H1 (cell line): ENCODE results near the gene POLR3A. TPM values are rescaled to one million over a fixed set of nuclear protein-coding genes. Genes with fewer than 3 reads are reported as not detected.

Experiments used
- CTCF ChIA-PET: fragments of 300-600 bp; sonication (Branson Sonifier 250); formaldehyde crosslinking; loops from one replicate; lab custom pipeline; 2021; ENCODE audit not compliant: partially characterized antibody; lab: Charles Lee
- POLR2A ChIA-PET: fragments of 300-600 bp; sonication (Branson Sonifier 250); formaldehyde crosslinking; loops from one replicate; lab custom pipeline; 2021; ENCODE audit warnings: inconsistent platforms; ENCODE audit not compliant: partially characterized antibody; lab: Charles Lee
- DNase-seq, 2 experiments: peaks; one replicate each; pipeline versions ENCODE4 v3.0.0 to v3.0.0-alpha.2; 2010 to 2022; ENCODE audit warnings: low spot score in 2 of 2, low read depth in 1 of 2, mixed read lengths in 1 of 2
- FAIRE-seq: peaks from 2 replicates; lab custom pipeline; 2011; peaks lifted over from hg19 to GRCh38; lab: Jason Lieb, UNC
- H2AFZ ChIP-seq: 2 replicates; pipeline ENCODE4 v1.8.1; 2012; ENCODE audit warnings: low read length, inconsistent platforms
- H2AK5ac ChIP-seq: 2 replicates; pipeline ENCODE4 v1.6.1; 2013; ENCODE audit warnings: low read depth, low read length
- H2BK120ac ChIP-seq: replicated peaks from 2 replicates; pipeline ENCODE3; 2013; ENCODE audit warnings: low read depth, low read length, inconsistent platforms
- H2BK12ac ChIP-seq: 2 replicates; pipeline ENCODE4 v1.6.1; 2013; ENCODE audit warnings: low read depth, low read length
- H2BK15ac ChIP-seq: 2 replicates; pipeline ENCODE4 v1.6.1; 2013; ENCODE audit warnings: low read length
- H2BK20ac ChIP-seq: 2 replicates; pipeline ENCODE4 v1.6.1; 2013; ENCODE audit warnings: low read length
- H2BK5ac ChIP-seq: 2 replicates; pipeline ENCODE4 v1.6.1; 2013; ENCODE audit warnings: low read depth, low read length
- H3K14ac ChIP-seq: 2 replicates; pipeline ENCODE4 v1.6.1; 2013; ENCODE audit warnings: inconsistent platforms; ENCODE audit not compliant: insufficient read length
- H3K18ac ChIP-seq: 2 replicates; pipeline ENCODE4 v1.6.1; 2013; ENCODE audit warnings: low read length; ENCODE audit errors: extremely low read depth
- H3K23ac ChIP-seq: 2 replicates; pipeline ENCODE4 v1.6.1; 2013; ENCODE audit warnings: inconsistent platforms; ENCODE audit not compliant: insufficient read length
- H3K23me2 ChIP-seq: 2 replicates; pipeline ENCODE4 v1.6.1; 2013; ENCODE audit warnings: low read depth, low read length
- H3K27ac ChIP-seq: 2 replicates; pipeline ENCODE4 v1.6.1; 2011; ENCODE audit warnings: low read depth, low read length, inconsistent platforms
- H3K27me3 ChIP-seq, 4 experiments: replicated peaks in 1 of 4; 1 replicate in 1 of 4; 2 replicates in 3 of 4; pipeline versions ENCODE4 v1.6.1 to v1.8.1; 2011 to 2013; ENCODE audit warnings: low read length in 3 of 4, mild to moderate bottlenecking in 3 of 4, inconsistent platforms in 2 of 4, mixed read lengths in 2 of 4, moderate library complexity in 1 of 4; ENCODE audit not compliant: control insufficient read depth in 3 of 4, insufficient read depth in 3 of 4; ENCODE audit errors: extremely low read depth in 1 of 4
- H3K36me3 ChIP-seq, 4 experiments: 2 replicates each; pipeline versions ENCODE4 v1.6.1 to v1.8.1; 2011 to 2013; ENCODE audit warnings: mild to moderate bottlenecking in 4 of 4, low read length in 3 of 4, moderate library complexity in 2 of 4, control low read depth in 1 of 4, inconsistent platforms in 1 of 4; ENCODE audit not compliant: insufficient read depth in 4 of 4, control insufficient read depth in 2 of 4
- H3K4ac ChIP-seq: replicated peaks from 2 replicates; pipeline ENCODE3; 2013; ENCODE audit warnings: low read length, low read depth, mixed read lengths, inconsistent platforms; ENCODE audit not compliant: insufficient read length
- H3K4me1 ChIP-seq, 4 experiments: replicated peaks in 1 of 4; 1 replicate in 1 of 4; 2 replicates in 3 of 4; pipeline versions ENCODE4 v1.6.1 to v1.8.1; 2011 to 2013; ENCODE audit warnings: low read length in 3 of 4, inconsistent platforms in 2 of 4, mixed read lengths in 1 of 4; ENCODE audit not compliant: insufficient read depth in 4 of 4, control insufficient read depth in 3 of 4
- H3K4me2 ChIP-seq, 2 experiments: 2 replicates each; pipeline versions ENCODE4 v1.6.1 to v1.8.1; 2011 to 2013; ENCODE audit warnings: low read depth in 2 of 2, low read length in 2 of 2, control low read depth in 1 of 2, inconsistent platforms in 1 of 2, mild to moderate bottlenecking in 1 of 2; ENCODE audit not compliant: insufficient read depth in 1 of 2
- H3K4me3 ChIP-seq, 4 experiments: fragments of 200-600, 300-600 bp in 1 of 4; sonication (generic), shearing (Covaris generic), sonication (Bioruptor Twin) in 1 of 4; 2 replicates each; pipeline versions ENCODE4 v1.5.1 to v1.8.1; 2011 to 2016; ENCODE audit warnings: low read length in 4 of 4, low read depth in 3 of 4, control low read depth in 2 of 4, inconsistent platforms in 2 of 4, mild to moderate bottlenecking in 2 of 4, mixed read lengths in 1 of 4, moderate library complexity in 1 of 4; ENCODE audit not compliant: insufficient read depth in 2 of 4; ENCODE audit errors: extremely low read depth in 1 of 4
- H3K56ac ChIP-seq: replicated peaks from 2 replicates; pipeline ENCODE3; 2013; ENCODE audit warnings: low read depth, mild to moderate bottlenecking, mixed read lengths, low read length, inconsistent platforms; ENCODE audit not compliant: insufficient read length
- H3K79me1 ChIP-seq: 2 replicates; pipeline ENCODE4 v1.6.1; 2013; ENCODE audit warnings: low read depth, low read length, control low read depth
- H3K79me2 ChIP-seq, 2 experiments: 2 replicates each; pipeline versions ENCODE4 v1.6.1 to v1.8.1; 2012 to 2013; ENCODE audit warnings: low read length in 2 of 2, mild to moderate bottlenecking in 2 of 2, inconsistent platforms in 1 of 2; ENCODE audit not compliant: insufficient read depth in 2 of 2, control insufficient read depth in 1 of 2
- H3K9ac ChIP-seq, 4 experiments: replicated peaks in 1 of 4; 1 replicate in 1 of 4; 2 replicates in 3 of 4; pipeline versions ENCODE4 v1.6.1 to v1.8.1; 2011 to 2013; ENCODE audit warnings: low read depth in 3 of 4, low read length in 3 of 4, control low read depth in 2 of 4, mild to moderate bottlenecking in 2 of 4, moderate library complexity in 2 of 4, inconsistent platforms in 1 of 4; ENCODE audit errors: extremely low read depth in 1 of 4
- H3K9me3 ChIP-seq, 2 experiments: 2 replicates each; pipeline versions ENCODE4 v1.6.1 to v1.8.1; 2012 to 2013; ENCODE audit warnings: mild to moderate bottlenecking in 2 of 2, moderate library complexity in 2 of 2, control low read depth in 1 of 2, inconsistent platforms in 1 of 2, low read depth in 1 of 2, low read length in 1 of 2, mixed read lengths in 1 of 2; ENCODE audit not compliant: insufficient read depth in 2 of 2
- H4K20me1 ChIP-seq, 2 experiments: replicated peaks in 1 of 2; 2 replicates each; pipeline versions ENCODE3 to v1.8.1; 2011 to 2013; ENCODE audit warnings: inconsistent platforms in 2 of 2, low read length in 2 of 2, mild to moderate bottlenecking in 1 of 2; ENCODE audit not compliant: insufficient read depth in 2 of 2, control insufficient read depth in 1 of 2
- H4K5ac ChIP-seq: 2 replicates; pipeline ENCODE4 v1.6.1; 2013; ENCODE audit warnings: low read length, low read depth, mixed read lengths, inconsistent platforms; ENCODE audit not compliant: insufficient read length
- H4K8ac ChIP-seq: 2 replicates; pipeline ENCODE4 v1.8.0; 2013; ENCODE audit warnings: mild to moderate bottlenecking, moderate library complexity, low read length, inconsistent platforms; ENCODE audit not compliant: insufficient read depth; ENCODE audit errors: extremely low read depth
- H4K91ac ChIP-seq: replicated peaks from 2 replicates; pipeline ENCODE3; 2013; ENCODE audit warnings: low read length, mixed read lengths, inconsistent platforms; ENCODE audit not compliant: insufficient read length
- KDM1A ChIP-seq: fragments of 200-600, 300-600 bp; sonication (generic); IDR thresholded peaks from 2 replicates; pipeline ENCODE4 v1.7.1; 2016; ENCODE audit warnings: mild to moderate bottlenecking, low read length, borderline replicate concordance
- SRF ChIP-seq: IDR thresholded peaks from 2 replicates; pipeline ENCODE4 v1.6.1; 2011; ENCODE audit warnings: mild to moderate bottlenecking, low read depth, low read length, moderate library complexity
- WGBS, 2 experiments: shearing (Covaris generic) in 1 of 2; methylation state at CpG; one replicate each; pipeline versions ENCODE4 v1.1.6 to v1.1.7; 2013 to 2015; ENCODE audit warnings: low lambda C conversion rate in 2 of 2, mixed read lengths in 2 of 2, inconsistent platforms in 1 of 2, low coverage in 1 of 2, missing lambda C conversion rate in 1 of 2; ENCODE audit not compliant: insufficient replicate concordance in 2 of 2, insufficient coverage in 1 of 2, insufficient read length in 1 of 2; ENCODE audit errors: extremely low coverage in 1 of 2, missing lambda C conversion rate in 1 of 2; 5-methylcytosine and 5-hydroxymethylcytosine counted together
- polyA plus RNA-seq, 7 experiments: library from polyadenylated mRNA; depleted of rRNA in 3 of 7; stranded (reverse) in 5 of 7; unstranded in 2 of 7; fragments of >200 nt in 5 of 7; fragments of 200-250 nt in 2 of 7; gene quantifications; 1 replicate in 5 of 7; 2 replicates in 1 of 7; 4 replicates in 1 of 7; pipeline versions ENCODE4 v1.2.1 to v1.2.3, GENCODE V29; 2011 to 2013; ENCODE audit warnings: missing spikeins in 2 of 7, mixed read lengths in 2 of 7
- total RNA-seq: library from RNA; stranded (reverse); fragmentation: NEBNext Ultra II Directional; extraction: Animal tissue kit (Norgen Biotek cat#: 25700); gene quantifications from 2 replicates; pipeline ENCODE4 v1.2.1, GENCODE V29; 2021

Gene POLR3A
- total and polyA plus RNA-seq, 2 of the 8 experiments (the other 6 are each of a cell fraction or from before 2014, with no cell fraction given) = 11.3 to 38.6 TPM

GRCh38 chr10:77925410-77925794, 103.9 kb downstream of the POLR3A start:
- peak overlapping the region; percentile 60 to 93 for H3K4me2 ChIP-seq
- ChIA-PET CTCF (interaction anchor here (1.2 to 4.8 kb wide), 11 partner anchors 9 to 78 kb away, joined by 3 to 22 read pairs (median 6); no protein-coding TSS in a partner anchor), POLR2A (interaction anchor here (0.9 to 4.4 kb wide), 12 partner anchors 10 to 115 kb away, joined by 3 to 26 read pairs (median 4); no protein-coding TSS in a partner anchor)
- DNase-seq (no peak), FAIRE-seq (no peak)
- peaks cover 8% of the 10 kb centered on the region for H3K23me2 ChIP-seq
- WGBS, 2 experiments = 68% methylated on average over 7 of the region's 7 CpGs; no CpG with 5 or more reads in 1 of the 2 experiments
- H4K5ac ChIP-seq = peak overlapping the region; percentile 26
- no peak for TF ChIP-seq SRF
- TF ChIP-seq KDM1A = peak; percentile 25; the same call in 1 of the 2 replicates
- no peak overlapping the region for H2BK120ac ChIP-seq
- no peak overlapping the region; a peak in 2 of 7 replicates for H3K9ac ChIP-seq
- no peak overlapping the region for H4K91ac ChIP-seq
- H3K79me1 ChIP-seq = peaks cover 15% of the 10 kb centered on the region
- H3K23ac ChIP-seq = no peak overlapping the region
- no peak overlapping the region for H3K18ac ChIP-seq
- H3K14ac ChIP-seq = no peak overlapping the region
- no peaks in the 10 kb centered on the region; a peak in 1 of 8 replicates for H3K36me3 ChIP-seq
- H4K20me1 ChIP-seq = peaks cover 2 to 15% of the 10 kb centered on the region in 2 experiments
- no peaks in the 10 kb centered on the region for H3K9me3 ChIP-seq
- peak overlapping the region; percentile 88; the same call in 1 of the 2 replicates for H2BK5ac ChIP-seq
- peaks cover 0 to 4% (median 2%) of the 10 kb centered on the region in 4 experiments; a peak in 1 of 7 replicates for H3K27me3 ChIP-seq
- H3K4me1 ChIP-seq = peaks cover 5 to 19% (median 10%) of the 10 kb centered on the region in 4 experiments
- H2BK20ac ChIP-seq = no peak overlapping the region
- peaks cover 14 to 54% of the 10 kb centered on the region in 2 experiments; a peak in 3 of 4 replicates for H3K79me2 ChIP-seq
- H3K27ac ChIP-seq = no peak overlapping the region
- H3K4me3 ChIP-seq = peak overlapping the region; percentile 59 to 83 (median 80)
- no peak overlapping the region for H2AK5ac ChIP-seq
- no peak overlapping the region for H2AFZ ChIP-seq
- no peak overlapping the region for H4K8ac ChIP-seq
- H3K4ac ChIP-seq = peak overlapping the region; percentile 19
- H2BK15ac ChIP-seq = no peak overlapping the region
- H2BK12ac ChIP-seq = no peak overlapping the region
- no peak overlapping the region for H3K56ac ChIP-seq
